ENCODE data around the gene CFAP299.

CFAP299 gene

GRCh38 chr4:80927420-80927819 is 591.9 kb downstream of the CFAP299 start:
- no peak for DNase-seq (ENCODE audit: extremely low read depth, low read depth)
- H3K4me3 ChIP-seq (replicated peaks; ENCODE audit: low read depth, low read length), result no peak overlapping the region
- no peak for TF ChIP-seq CTCF (IDR thresholded peaks at IDR 0.05; ENCODE audit: low read depth, low read length, missing control alignments)

- no peak overlapping the region for H3K4me3 ChIP-seq (replicated peaks; ENCODE audit: low read depth, low read length)
- no peak for DNase-seq (ENCODE audit: extremely low read depth, low read depth)
- no peak for TF ChIP-seq CTCF (IDR thresholded peaks at IDR 0.05; ENCODE audit: low read depth, low read length, missing control alignments)
Measured at GRCh38 chr4:80931631-80932081, 596.1 kb downstream of the CFAP299 start.

GRCh38 chr4:80948141-80948540 is 612.6 kb downstream of the CFAP299 start:
- DNase-seq (ENCODE audit: extremely low read depth, low read depth), result peak; percentile 71
- no peak overlapping the region for H3K4me3 ChIP-seq (replicated peaks; ENCODE audit: low read depth, low read length)

GRCh38 chr4:80948995-80949394 is 613.5 kb downstream of the CFAP299 start:
- no peak for TF ChIP-seq CTCF (IDR thresholded peaks at IDR 0.05; ENCODE audit: low read depth, low read length, missing control alignments)
- H3K4me3 ChIP-seq (replicated peaks; ENCODE audit: low read depth, low read length), result no peak overlapping the region
- no peak for DNase-seq (ENCODE audit: extremely low read depth, low read depth)

More at GRCh38 chr4:80948141-80948540, 612.6 kb downstream of the CFAP299 start:
- no peak for TF ChIP-seq CTCF (IDR thresholded peaks at IDR 0.05; ENCODE audit: low read depth, low read length, missing control alignments)

- H3K4me3 ChIP-seq (replicated peaks; ENCODE audit: low read depth, low read length), result no peak overlapping the region
- no peak for TF ChIP-seq CTCF (IDR thresholded peaks at IDR 0.05; ENCODE audit: low read depth, low read length, missing control alignments)
- no peak for DNase-seq (ENCODE audit: extremely low read depth, low read depth)
Measured at GRCh38 chr4:80956421-80956820, 620.9 kb downstream of the CFAP299 start.

- H3K4me3 ChIP-seq (replicated peaks; ENCODE audit: low read depth, low read length), result no peak overlapping the region
- DNase-seq (ENCODE audit: extremely low read depth, low read depth), result no peak
- no peak for TF ChIP-seq CTCF (IDR thresholded peaks at IDR 0.05; ENCODE audit: low read depth, low read length, missing control alignments)
Measured at GRCh38 chr4:80963051-80963450, 627.5 kb downstream of the CFAP299 start.

GRCh38 chr4:80967346-80967745 is 631.8 kb downstream of the CFAP299 start:
- no peak overlapping the region for H3K4me3 ChIP-seq (replicated peaks; ENCODE audit: low read depth, low read length)
- DNase-seq (ENCODE audit: extremely low read depth, low read depth), result no peak
- TF ChIP-seq CTCF (IDR thresholded peaks at IDR 0.05; ENCODE audit: low read depth, low read length, missing control alignments), result no peak

All from HFF-Myc (cell line).